GM19324 (cell line): ENCODE results near the gene ACSM5.
"Not testable (repeated sequence)": the region's sequence is repeated elsewhere in the genome, so short reads cannot be mapped to it uniquely, and the experiment has no call there.

Experiments
- ATAC-seq: cut with Tn5 transposase; IDR thresholded peaks from one replicate; pipeline ENCODE4 v1.9.1; 2021; ENCODE audit warnings: mild to moderate bottlenecking, moderate library complexity; ENCODE audit not compliant: unreplicated experiment, low FRiP score

Gene ACSM5

DNA sequence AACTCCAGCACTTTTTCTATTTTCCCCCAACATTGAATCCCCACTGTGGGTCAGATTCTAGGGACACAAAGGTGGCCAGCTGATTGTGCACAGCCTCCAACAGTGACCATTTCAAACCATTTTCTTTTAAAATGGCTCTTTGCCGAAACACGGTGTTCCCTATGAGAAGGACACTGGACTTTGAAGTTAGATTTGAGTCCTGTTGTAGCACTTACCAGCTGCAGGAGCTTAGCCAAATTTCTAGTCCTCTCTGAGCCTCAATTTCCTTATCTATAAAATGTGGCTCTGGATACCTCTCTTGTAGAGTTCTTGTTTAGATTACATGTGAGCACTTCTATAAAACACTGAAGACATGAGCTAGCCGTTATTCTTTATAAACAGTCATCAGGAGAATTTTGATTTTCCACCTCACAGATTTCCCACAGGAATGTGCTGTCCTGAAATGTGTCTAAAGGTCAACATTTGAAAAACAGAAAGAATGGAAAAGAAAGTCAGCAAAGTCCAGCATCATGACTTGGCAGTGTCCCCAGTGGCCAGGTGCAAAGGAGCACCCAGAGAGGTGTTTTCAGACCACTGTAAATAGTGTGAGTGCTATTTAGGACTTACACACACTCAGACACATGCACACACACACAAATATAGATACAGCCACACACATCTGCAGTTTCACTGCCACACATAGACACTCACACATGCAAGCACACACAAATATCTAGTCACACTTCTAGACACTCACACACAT, 37.5 kb downstream of the ACSM5 start:
- ATAC-seq, result not testable (repeated sequence)

DNA sequence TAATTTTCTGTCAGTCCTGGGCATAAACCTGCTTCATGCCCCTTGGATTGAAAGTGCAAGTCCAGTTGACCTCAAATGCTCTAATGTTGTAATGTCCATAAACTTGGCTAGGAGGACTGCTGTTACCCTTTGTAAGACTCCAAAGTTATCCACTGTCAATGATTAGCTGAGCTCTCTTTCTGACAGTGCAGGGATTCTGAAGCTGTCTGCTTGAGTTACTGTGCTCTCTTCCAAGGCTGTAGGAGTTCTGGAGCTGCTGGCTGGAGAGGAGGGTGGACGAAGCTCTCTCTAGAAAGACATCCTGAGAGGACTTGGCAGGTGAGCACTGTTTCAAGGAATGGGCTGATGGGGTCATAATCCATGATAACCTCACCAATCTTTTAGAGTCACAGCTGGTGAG, 42.0 kb downstream of the ACSM5 start, which contains the start of gene ACSM2A:
Gene ACSM2A, plus strand, starts transcription at position 158 of the 400 bp plus-strand sequence. CDS start 8,594 bp downstream, outside the sequence.
- ATAC-seq, result not testable (repeated sequence)

DNA sequence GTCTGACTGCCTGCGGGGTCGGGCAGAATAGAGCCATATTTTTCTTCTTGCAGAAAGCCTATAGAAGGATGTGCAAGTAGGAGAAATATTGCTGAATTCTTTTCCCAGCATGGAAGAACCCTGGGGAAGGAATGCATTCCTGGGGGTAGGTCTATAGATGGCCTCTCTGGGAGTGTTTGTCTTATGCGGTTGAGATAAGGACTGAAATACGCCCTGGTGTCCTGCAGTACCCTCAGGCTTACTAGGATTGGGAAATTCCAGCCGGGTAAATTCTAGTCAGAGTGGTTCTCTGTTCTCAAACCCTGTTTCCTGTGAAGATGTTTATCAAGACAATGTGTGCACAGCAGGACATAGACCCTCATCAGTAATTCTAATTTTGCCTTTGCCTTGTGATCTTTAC, 44.3 kb downstream of the ACSM5 start:
- not testable (repeated sequence) for ATAC-seq

DNA sequence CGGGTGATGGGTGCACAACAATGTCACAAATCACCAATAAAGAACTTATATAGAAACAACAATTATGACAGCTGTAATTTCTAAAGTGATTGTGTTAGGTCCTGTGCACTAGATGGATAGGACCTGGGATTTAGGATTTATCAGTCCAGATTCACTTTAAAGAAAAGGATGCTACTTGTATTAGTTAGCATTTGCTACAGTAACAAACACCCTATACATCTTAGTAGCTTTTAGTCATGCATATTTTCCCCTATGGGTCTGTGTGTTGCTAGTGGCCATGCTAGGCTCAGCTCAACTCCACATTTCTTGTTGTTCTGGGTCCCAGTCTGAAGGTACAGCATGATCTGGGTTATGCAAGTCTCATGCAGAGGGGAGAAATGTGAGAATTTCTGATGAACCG, 49.9 kb downstream of the ACSM5 start:
- not testable (repeated sequence) for ATAC-seq

DNA sequence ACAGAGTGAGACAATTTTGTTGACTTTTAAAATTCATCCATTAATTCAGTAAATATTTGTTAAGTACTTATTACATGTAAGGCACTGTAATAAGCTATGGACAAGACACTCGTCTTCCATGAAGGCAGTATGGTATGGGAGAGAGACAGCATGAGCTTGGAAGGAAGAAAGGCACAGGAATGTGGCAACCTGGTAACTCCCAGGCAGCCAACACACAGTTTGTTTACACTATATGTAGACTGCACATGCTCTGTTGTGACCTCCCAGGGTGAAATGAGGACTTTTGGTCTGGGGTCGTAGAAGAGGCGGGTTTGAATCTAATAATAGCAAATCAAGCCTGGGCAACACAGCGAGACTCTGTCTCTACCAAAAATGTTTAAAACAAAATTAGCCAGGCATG, 51.0 kb downstream of the ACSM5 start:
- ATAC-seq, result not testable (repeated sequence)

DNA sequence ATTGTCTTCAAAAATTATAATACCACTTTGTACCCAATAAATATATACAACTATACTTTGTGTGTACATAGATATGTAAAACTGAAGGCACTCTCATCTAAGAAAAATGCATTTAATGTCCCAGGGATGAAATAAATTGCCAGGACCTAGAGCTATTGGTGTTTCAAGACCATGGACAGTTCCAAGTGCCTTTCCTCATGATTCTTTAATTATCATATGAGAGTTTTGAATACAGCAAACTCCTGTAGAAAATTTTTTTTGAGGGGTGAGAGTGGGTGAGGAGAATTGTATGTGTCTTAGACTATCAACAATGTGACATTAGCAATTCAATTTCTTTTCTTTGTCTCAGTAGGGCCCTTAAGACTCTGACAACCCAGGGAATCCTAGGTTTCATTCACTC, 59.6 kb downstream of the ACSM5 start:
- not testable (repeated sequence) for ATAC-seq

DNA sequence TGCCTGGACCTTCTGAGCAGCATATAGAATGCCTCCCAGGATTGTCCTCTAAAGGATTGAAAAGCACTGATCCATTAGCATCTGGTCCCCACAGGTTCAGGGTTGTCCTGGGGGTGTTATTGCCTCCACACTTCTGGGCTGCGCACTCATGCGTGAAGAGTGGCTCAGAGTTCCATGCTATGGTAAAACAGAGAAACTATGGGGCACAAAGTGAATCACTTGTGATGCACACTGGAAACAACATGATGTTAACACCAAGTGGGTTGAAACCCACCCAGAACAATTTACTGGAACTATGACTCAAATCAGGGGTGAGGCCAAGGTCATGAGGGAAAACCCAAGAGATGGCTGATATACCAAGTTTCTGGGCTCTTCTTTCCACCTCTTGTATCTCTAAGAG, 60.6 kb downstream of the ACSM5 start:
- not testable (repeated sequence) for ATAC-seq

DNA sequence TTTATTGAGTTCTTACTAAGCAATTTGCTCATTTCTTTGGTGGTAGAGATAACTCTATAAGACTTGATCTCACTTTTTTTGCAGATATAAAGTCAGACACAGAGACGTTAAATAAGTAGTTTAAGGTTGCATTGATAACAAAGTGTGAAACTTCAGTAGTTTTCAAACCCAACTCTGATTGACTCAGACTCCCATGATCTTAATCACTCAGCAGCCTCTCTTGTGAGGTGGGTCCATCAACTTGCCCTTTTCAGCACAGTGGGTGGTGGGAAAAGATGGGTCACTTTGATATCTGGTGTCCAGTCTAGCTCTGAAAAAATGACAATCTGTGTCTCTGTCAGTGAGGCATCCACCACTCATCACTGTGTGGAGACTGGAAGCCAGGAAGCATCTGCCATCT, 61.4 kb downstream of the ACSM5 start:
- not testable (repeated sequence) for ATAC-seq

DNA sequence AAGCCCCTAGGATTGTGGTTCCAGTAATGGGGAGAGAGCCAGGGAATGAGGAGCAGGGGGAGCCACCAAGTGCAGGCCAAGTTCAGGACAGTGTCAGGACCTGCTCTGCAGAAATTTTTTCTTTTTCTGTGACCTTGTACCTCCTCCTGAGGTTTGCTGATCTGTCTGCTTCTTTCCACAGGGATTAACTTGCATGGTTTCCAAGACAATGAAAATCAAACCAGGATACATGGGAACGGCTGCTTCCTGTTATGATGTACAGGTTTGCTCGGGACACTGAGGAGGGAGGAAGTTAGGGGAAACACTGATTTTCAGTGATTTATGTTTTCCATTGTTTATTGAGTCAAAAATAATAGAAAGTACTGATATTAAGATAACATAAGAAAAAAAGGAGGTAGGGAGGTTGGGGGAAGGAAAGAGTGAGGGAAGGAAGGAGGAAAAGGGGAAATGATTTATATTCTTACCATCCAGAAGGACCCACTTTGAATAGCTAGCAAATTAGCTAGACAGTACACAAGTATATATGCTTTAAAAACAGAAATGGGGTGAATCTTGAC, 67.9 kb downstream of the ACSM5 start:
- ATAC-seq, result not testable (repeated sequence)

DNA sequence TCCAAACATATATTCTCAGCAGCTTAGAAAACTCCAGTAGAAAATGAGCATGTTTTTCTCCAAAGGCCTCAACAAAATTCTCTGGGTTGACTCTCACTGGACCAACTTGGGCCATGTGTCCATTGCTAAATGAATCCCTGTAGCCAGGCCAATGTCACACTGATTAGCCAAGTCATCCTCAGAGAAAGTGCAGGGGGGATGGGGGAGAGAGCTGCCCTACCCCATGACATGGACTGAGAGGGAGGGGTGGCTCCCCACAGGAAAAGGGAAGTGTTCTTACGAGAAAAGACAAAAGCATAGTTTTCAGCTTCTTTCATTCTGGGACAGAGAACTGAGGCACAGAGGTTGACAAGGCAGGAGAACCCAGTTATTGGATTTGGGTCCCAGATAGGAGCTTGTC, 74.7 kb downstream of the ACSM5 start:
- ATAC-seq, result not testable (repeated sequence)

DNA sequence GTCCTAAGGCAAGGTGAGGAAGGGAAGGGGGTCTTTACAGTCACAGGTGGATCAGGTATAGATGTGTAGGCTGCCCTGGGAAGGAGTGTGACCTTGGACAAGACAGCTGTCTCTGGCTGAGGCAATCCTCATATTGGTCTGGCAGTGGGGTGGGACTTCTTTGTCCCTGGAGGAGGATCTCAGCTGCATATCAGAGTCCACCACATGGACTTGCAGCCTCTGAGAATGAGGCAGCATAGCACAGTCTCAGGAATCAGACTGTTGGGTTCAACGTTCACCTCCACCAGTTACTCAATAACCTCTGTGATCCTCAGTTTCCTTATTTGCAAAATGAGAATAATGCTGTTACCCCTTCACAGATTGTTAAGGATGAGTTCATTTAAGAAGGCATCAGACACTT, 75.4 kb downstream of the ACSM5 start:
- no peak for ATAC-seq

DNA sequence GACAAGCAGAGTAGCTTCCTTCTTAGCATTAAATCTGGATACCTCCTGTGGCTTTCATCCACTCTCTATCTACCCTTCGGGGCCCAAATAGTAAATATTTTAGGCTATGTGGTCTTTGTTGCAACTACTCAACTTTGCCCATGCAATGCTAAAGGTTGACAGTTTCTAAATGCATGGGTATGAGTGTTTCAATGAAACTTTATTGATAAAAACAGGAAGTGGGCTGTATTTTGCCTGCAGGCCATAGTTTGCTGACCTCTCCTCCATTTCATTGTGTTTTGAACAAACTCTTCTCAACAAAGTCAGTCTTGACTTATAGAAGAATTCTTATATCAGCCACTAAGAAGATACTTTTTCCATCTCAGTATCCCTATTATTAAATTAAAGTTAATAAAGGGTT, 76.1 kb downstream of the ACSM5 start:
- ATAC-seq, result no peak
